K562 (cell line): ENCODE data around the gene PA2G4.

Experiments used
- ARID2 ChIP-seq: fragments of 450-650 bp; IDR thresholded peaks from 2 replicates; pipeline ENCODE4 v1.6.1; 2017; ENCODE audit warnings: antibody characterized with exemption, mild to moderate bottlenecking
- CTCF ChIP-seq, 3 experiments: IDR thresholded peaks in 2 of 3; conservative IDR thresholded peaks in 1 of 3; 2 replicates each; pipeline ENCODE4 v1.5.1; 2011 to 2012; ENCODE audit warnings: low read length in 3 of 3, mild to moderate bottlenecking in 3 of 3, control low read depth in 2 of 3, improper control_type of control experiment in 1 of 3, inconsistent platforms in 1 of 3, low read depth in 1 of 3, mixed read lengths in 1 of 3, moderate library complexity in 1 of 3; ENCODE audit not compliant: insufficient read depth in 2 of 3
- EP300 ChIP-seq: IDR thresholded peaks from 2 replicates; pipeline ENCODE4 v1.6.1; 2012; ENCODE audit warnings: low read length, improper control_type of control experiment
- PRDM10 ChIP-seq: fragments of 450-650 bp; IDR thresholded peaks from 2 replicates; pipeline ENCODE4 v1.6.1; 2018; ENCODE audit not compliant: partially characterized antibody
- RFX5 ChIP-seq: IDR thresholded peaks from 2 replicates; pipeline ENCODE4 v1.6.1; 2011; ENCODE audit warnings: low read depth, mild to moderate bottlenecking, improper control_type of control experiment, low read length
- SIX5 ChIP-seq, 2 experiments: IDR thresholded peaks; 2 replicates each; pipeline ENCODE4 v1.6.1; 2011; ENCODE audit warnings: low read length in 2 of 2, borderline replicate concordance in 1 of 2, low read depth in 1 of 2, mild to moderate bottlenecking in 1 of 2, moderate library complexity in 1 of 2; ENCODE audit not compliant: insufficient read depth in 1 of 2
- TCF15 ChIP-seq: fragments of 250-450 bp; sonication (Bioruptor Pico); IDR thresholded peaks from 2 replicates; pipeline ENCODE4 v1.8.0; 2022; ENCODE audit warnings: moderate library complexity, mild to moderate bottlenecking, inconsistent platforms
- ZBTB33 ChIP-seq: sonication (generic); formaldehyde crosslinking; IDR thresholded peaks from 2 replicates; pipeline ENCODE4 v1.8.1; 2023; ENCODE audit warnings: mild to moderate bottlenecking, missing genetic modification reagents

- TF ChIP-seq EP300: peak; percentile 69
- TF ChIP-seq CTCF (IDR thresholded peaks at IDR 0.05 in 2 of 3, conservative IDR thresholded peaks at IDR 0.05 in 1 of 3; ENCODE audit: insufficient read depth in 2 of 3, low read depth in 1 of 3, low read length in 3 of 3): peak; percentile 70 to 79 (median 71)
- TF ChIP-seq TCF15: no peak
- TF ChIP-seq ZBTB33 (CRISPR knock-in tag): peak; percentile 59; the same call in 1 of the 2 replicates
- TF ChIP-seq SIX5 (IDR thresholded peaks at IDR 0.05; ENCODE audit: borderline replicate concordance in 1 of 2, insufficient read depth in 1 of 2, low read depth in 1 of 2, low read length in 2 of 2): peak; percentile 29 to 36; a peak in 2 of 4 replicates
- peak; percentile 41 for TF ChIP-seq PRDM10
- TF ChIP-seq ARID2: no peak
- TF ChIP-seq RFX5: no peak
Measured at GRCh38 chr12:56117778-56118687, 13.7 kb downstream of the PA2G4 start, which contains the start of gene ZC3H10.
